HepG2 (cell line): ENCODE results near the gene PGS1. TPM values are rescaled to one million over a fixed set of nuclear protein-coding genes. Genes with fewer than 3 reads are reported as not detected.
A peak's percentile ranks its signal among the peaks of the same experiment; 100 is the strongest.

Experiments
- DMAP1 ChIP-seq: IDR thresholded peaks from 2 replicates; pipeline ENCODE4 v1.6.1; 2016
- ETS1 ChIP-seq: sonication (generic); formaldehyde crosslinking; IDR thresholded peaks from 2 replicates; pipeline ENCODE4 v1.4.0; 2020; ENCODE audit warnings: missing genetic modification reagents
- FOSL2 ChIP-seq: sonication (generic); formaldehyde crosslinking; IDR thresholded peaks from 2 replicates; pipeline ENCODE4 v1.4.0; 2020; ENCODE audit warnings: missing genetic modification reagents
- GABPA ChIP-seq, 2 experiments: IDR thresholded peaks; 2 replicates each; pipeline ENCODE4 v1.6.1; 2011 to 2016; ENCODE audit warnings: low read depth in 2 of 2, low read length in 1 of 2, missing biosample characterization in 1 of 2, missing genetic modification characterization in 1 of 2
- GZF1 ChIP-seq: sonication (generic); formaldehyde crosslinking; IDR thresholded peaks from 2 replicates; pipeline ENCODE4 v1.5.1; 2020; ENCODE audit warnings: mild to moderate bottlenecking, missing genetic modification reagents
- MTF2 ChIP-seq: sonication (generic); formaldehyde crosslinking; IDR thresholded peaks from 2 replicates; pipeline ENCODE4 v1.5.0; 2020; ENCODE audit warnings: missing genetic modification reagents, borderline replicate concordance
- RAD21 ChIP-seq: fragments of 450-650 bp; formaldehyde crosslinking; IDR thresholded peaks from 2 replicates; pipeline ENCODE4 v1.5.0; 2020; ENCODE audit warnings: mild to moderate bottlenecking
- RBM39 ChIP-seq: fragments of 200-400 bp; formaldehyde crosslinking; IDR thresholded peaks from one replicate; pipeline ENCODE4 v1.6.1; 2018; ENCODE audit warnings: antibody characterized with exemption, mild to moderate bottlenecking, low read depth, low read length; ENCODE audit not compliant: poor library complexity, severe bottlenecking
- TGIF2 ChIP-seq: IDR thresholded peaks from 2 replicates; pipeline ENCODE4 v1.6.1; 2016; ENCODE audit warnings: control low read depth, missing compliant biosample characterization
- ZBTB2 ChIP-seq: sonication (generic); formaldehyde crosslinking; IDR thresholded peaks from 2 replicates; pipeline ENCODE4 v1.8.0; 2022; ENCODE audit warnings: low read depth, missing genetic modification reagents
- ZFAT ChIP-seq: sonication (generic); formaldehyde crosslinking; conservative IDR thresholded peaks from 2 replicates; pipeline ENCODE4 v1.8.1; 2023; ENCODE audit warnings: missing genetic modification reagents, inconsistent platforms
- ZNF142 ChIP-seq: sonication (generic); formaldehyde crosslinking; IDR thresholded peaks from 2 replicates; pipeline ENCODE4 v1.4.0; 2020; ENCODE audit warnings: missing genetic modification reagents
- ZNF329 ChIP-seq: sonication (generic); formaldehyde crosslinking; IDR thresholded peaks from 2 replicates; pipeline ENCODE4 v1.9.0; 2021; ENCODE audit warnings: low read depth, mild to moderate bottlenecking, missing genetic modification reagents
- ZNF343 ChIP-seq: sonication (generic); formaldehyde crosslinking; IDR thresholded peaks from 2 replicates; pipeline ENCODE4 v1.4.0; 2020; ENCODE audit warnings: mild to moderate bottlenecking, missing genetic modification reagents
- ZNF513 ChIP-seq: sonication (generic); formaldehyde crosslinking; conservative IDR thresholded peaks from 2 replicates; pipeline ENCODE4 v1.5.0; 2020; ENCODE audit warnings: missing genetic modification reagents
- ZNF644 ChIP-seq: IDR thresholded peaks from 2 replicates; pipeline ENCODE4 v1.6.1; 2016; ENCODE audit warnings: low read depth
- ZNF660 ChIP-seq: sonication (generic); formaldehyde crosslinking; IDR thresholded peaks from 2 replicates; pipeline ENCODE4 v1.5.1; 2020; ENCODE audit warnings: mild to moderate bottlenecking, low read depth, missing genetic modification reagents, borderline replicate concordance
- ZNF703 ChIP-seq: sonication (generic); formaldehyde crosslinking; IDR thresholded peaks from 2 replicates; pipeline ENCODE4 v1.5.1; 2020; ENCODE audit warnings: missing genetic modification reagents, mild to moderate bottlenecking, moderate library complexity, borderline replicate concordance
- polyA plus RNA-seq, 8 experiments: library from polyadenylated mRNA; depleted of rRNA in 3 of 8; stranded (reverse) in 7 of 8; unstranded in 1 of 8; fragments of >200 nt; fragmentation: Illumina TruSeq in 4 of 8; extraction: Trizol in 4 of 8; gene quantifications; 2 replicates each; pipeline versions ENCODE4 v1.2.1 to v1.2.3, GENCODE V29; 2011 to 2016; ENCODE audit warnings: low read depth in 4 of 8, missing spikeins in 1 of 8, mixed read lengths in 1 of 8; ENCODE audit not compliant: insufficient read depth in 1 of 8
- total RNA-seq, 5 experiments: library from RNA; depleted of rRNA; stranded (reverse); fragments of >200 nt; fragmentation: Illumina TruSeq; extraction: Trizol; gene quantifications; 2 replicates each; pipeline ENCODE4 v1.2.3, GENCODE V29; 2016; ENCODE audit warnings: low read depth in 1 of 5

Gene PGS1
- total and polyA plus RNA-seq, 2 of the 13 experiments (the other 11 are each of a cell fraction or from before 2014, with no cell fraction given) = 25.9 to 31.5 TPM

GRCh38 chr17:78378225-78379130 is at the start of gene PGS1 (continued):
- TF ChIP-seq ZBTB2 (CRISPR knock-in tag) = peak; percentile 78; the same call in 1 of the 2 replicates
- TF ChIP-seq FOSL2 = peak; percentile 68
- peak; percentile 96 for TF ChIP-seq TGIF2 (CRISPR knock-in tag)
- TF ChIP-seq ZNF703 (CRISPR knock-in tag) = peak; percentile 74; the same call in 1 of the 2 replicates
- peak; percentile 70 for TF ChIP-seq ZNF329 (CRISPR knock-in tag)
- peak; percentile 40 for TF ChIP-seq ZNF142 (CRISPR knock-in tag)
- no peak for TF ChIP-seq GZF1
- TF ChIP-seq ZNF343 (CRISPR knock-in tag) = peak; percentile 69; the same call in 1 of the 2 replicates
- 0 out of 2 replicates have a peak, but pooled peaks have one; percentile 21 for TF ChIP-seq ZNF513 (CRISPR knock-in tag)
- TF ChIP-seq ZFAT (CRISPR knock-in tag) = peak; percentile 60; the same call in 1 of the 2 replicates
- TF ChIP-seq RBM39 = no peak
- TF ChIP-seq GABPA (IDR thresholded peaks at IDR 0.05; ENCODE audit: low read depth, low read length) = peak; percentile 96
- TF ChIP-seq GABPA (CRISPR knock-in tag; IDR thresholded peaks at IDR 0.05; ENCODE audit: low read depth) = peak; percentile 90
- TF ChIP-seq DMAP1 = peak; percentile 76; the same call in 1 of the 2 replicates
- no peak for TF ChIP-seq ETS1
- no peak for TF ChIP-seq ZNF660 (CRISPR knock-in tag)
- peak; percentile 64; the same call in 1 of the 2 replicates for TF ChIP-seq RAD21 (CRISPR knock-in tag)
- TF ChIP-seq ZNF644 (CRISPR knock-in tag) = no peak
- peak; percentile 91; the same call in 1 of the 2 replicates for TF ChIP-seq MTF2
